HG03097 (cell line): ENCODE results near the gene ING2.

Experiments
- ATAC-seq: cut with Tn5 transposase; IDR thresholded peaks from one replicate; pipeline ENCODE4 v1.9.1; 2021; ENCODE audit not compliant: unreplicated experiment, low FRiP score

Gene ING2

DNA sequence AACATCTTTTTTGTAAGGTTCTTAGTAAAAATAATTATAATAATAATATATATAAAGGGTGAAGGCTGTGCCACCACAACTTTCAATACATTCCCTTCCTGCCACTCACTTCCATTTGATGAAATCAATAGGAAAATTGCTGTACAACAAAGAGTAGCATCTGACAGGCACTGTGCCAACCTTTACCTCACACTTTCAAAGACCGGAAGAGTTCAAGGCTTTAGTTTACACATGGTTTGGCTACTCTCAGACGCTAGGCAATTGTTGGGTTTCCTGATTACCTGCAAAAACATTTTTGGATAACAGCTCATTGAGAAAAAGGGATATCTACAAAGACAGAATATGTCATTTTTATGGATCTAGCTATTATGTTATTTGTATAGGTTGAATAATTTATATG lies 5.5 kb upstream of the ING2 start:
- ATAC-seq: no peak

DNA sequence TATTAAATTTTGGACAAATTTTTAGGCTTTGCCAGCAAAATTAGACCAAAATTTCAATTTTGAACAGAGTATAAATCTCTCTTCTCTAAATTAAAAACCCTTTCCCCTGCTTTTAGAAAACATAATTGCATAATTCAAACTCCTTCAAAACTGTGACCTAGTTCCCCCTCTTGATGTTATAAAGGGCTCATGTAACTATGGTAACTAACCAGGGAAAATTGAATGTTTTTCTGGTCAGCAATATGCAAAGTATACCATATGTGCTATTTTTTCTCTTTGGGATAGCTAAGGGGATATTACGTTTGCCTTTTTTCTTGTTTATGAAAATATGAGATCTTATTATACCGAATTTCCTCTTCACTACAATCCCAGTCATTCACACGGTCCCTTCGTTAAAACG lies 5.1 kb upstream of the ING2 start:
- no peak for ATAC-seq

DNA sequence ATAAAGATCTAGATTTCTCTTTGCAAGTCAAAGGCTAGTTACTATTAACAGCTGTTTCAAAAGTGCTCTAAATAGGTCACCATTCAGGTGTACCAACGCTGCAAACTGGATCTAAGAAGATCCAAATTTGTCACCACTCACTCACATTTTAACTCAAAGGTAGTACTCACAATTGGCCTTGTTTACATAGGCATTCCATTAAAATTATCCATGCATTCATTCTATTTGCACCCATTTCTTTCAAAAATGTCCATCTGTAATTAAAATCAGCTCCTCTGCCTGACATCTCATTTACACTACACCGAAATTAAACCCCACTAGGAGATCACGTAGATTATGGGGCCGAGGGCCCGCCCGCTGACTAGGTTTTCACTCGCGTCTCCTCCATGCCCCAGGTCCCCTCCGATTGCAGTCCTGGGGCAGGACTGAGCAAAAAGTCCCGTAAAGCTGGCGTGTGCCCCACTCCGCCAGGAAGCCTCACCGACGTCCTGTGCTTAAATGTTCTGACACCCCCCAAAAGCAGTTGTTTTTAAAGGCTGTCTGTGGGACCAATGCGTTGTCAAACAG lies 1.3 kb upstream of the ING2 start:
- ATAC-seq: no peak

DNA sequence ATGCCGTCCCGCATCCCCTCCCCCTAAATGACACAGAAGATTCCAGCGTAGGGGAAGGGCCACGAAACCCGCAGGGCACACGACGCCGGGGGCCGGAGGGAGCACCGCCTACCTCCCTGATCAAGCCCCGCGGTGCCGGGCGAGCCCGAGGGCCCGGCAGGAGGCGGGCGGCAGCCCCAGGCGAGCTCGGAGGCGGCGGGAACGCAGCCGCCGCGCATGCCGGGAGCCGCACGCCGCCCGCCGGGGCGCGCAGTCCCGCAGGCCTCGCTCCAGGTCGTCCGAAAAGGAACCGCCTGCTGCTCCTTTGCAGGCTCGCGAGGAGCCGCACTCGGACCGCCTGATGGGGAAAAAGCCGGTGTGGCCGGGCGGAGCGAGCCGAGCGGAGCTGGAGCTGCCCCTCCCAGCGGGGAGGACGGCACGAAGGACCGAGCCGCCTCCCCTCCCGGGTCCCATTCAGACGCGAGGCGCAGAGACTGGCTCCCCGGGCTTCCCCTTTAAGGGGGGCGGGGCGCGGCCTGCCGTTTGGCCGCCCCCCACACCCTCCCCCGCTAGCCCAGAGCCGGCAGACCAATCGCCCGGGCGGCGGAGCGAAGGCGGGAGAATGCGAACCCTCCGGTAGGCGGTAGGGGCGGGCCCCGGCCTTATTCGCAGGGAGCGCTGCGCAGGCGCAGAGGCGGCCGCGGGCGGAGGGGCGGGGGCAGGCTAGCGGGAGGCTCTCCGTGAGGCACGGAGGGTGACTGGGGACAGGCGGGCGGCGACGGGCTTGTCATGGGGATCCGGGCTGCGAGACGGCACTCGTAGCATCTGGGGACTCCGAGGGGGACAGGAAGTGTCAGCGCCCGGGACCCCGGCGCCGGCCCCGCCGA lies 561 bp upstream of the ING2 start:
- peak; percentile 71 for ATAC-seq

DNA sequence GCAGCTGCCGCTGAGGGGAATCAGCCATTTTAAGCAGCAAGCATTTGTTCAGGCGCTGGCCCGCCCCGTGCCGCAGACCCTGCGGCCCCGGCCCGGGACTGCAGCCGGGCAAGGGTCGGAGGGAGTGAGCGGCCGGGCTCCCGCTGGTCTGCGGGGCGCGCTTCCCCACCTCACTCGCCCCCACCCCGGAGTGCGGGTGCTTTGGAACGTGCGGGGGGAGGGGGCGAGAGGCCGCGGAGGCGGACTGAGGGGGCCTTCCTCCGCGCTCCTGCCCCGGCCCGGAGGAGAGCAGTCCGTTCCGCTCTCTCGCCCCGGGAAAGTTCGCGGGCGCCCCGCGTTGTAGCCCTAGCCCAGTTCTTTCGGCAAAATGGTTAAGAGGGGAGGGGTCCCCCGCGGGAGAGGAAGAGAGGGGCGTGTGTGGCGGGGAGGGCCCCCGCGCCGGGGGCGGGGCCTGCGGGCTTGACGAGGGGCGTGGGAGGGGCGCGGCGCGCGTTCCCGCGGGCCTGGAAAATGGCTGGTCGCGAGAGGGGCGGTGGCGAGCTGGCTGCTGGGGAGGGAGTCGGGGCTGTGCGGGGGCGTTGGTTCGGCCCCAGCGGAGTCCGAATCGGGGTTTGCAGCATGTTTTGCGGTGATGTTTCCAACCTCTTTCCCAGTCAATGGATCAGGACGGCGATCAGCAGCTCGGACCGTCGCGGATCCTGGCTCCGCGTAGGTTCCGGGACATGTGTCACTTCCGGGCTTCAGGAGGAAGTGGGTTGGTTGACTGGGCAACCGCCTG lies 942 bp downstream of the ING2 start:
- ATAC-seq: peak; percentile 41

DNA sequence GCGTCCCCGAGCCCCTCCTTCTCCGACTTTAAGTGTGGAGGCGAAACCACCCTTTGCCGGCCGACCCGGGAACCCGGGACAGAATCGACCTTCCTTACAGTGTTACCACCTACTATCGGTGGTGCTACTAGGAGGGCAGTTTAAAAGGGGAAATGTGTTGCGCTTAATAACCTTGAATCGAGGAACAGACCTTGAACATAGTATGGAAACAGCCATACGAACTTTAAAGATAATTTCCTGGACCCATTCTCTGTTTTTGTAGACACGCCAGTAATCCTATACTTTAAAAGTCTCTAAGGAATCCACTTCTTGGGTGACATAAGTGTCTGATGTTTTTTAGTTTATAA lies 1.5 kb downstream of the ING2 start:
- no peak for ATAC-seq

DNA sequence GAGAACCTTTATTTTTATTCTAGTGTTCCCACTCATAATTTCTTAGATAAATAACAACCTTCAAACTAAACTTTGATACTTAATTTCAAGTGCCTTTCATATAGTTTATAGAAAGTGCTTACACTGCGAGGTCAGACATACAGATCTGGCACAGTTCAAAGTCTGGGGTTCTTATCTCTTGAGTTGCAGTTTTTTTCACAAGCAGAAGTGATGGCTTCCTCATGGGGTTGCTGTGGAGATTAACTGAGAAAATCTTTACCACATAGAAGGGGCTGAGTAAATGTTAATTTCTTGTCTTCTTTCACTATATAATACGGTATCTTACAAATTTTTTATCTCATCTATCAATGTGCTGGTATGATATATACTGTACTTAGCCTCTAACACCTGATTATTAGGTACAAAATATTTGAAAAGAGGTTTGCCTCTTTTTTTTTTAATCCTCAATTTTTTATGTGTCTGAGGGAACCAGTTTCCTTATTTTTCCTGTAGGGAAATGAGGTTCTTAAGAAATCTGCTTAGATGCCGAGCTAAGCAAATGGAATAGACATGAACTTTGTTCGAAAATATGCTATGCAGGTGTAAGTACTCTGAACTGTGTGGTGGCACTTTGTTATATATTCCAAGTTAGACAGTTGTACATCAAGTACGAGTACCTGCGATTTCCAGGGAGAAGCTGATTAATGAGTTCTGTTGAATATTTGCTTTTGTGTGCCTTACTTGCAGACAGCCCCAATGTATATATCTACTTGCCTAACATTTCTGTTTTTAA lies 3.3 kb downstream of the ING2 start:
- no peak for ATAC-seq

DNA sequence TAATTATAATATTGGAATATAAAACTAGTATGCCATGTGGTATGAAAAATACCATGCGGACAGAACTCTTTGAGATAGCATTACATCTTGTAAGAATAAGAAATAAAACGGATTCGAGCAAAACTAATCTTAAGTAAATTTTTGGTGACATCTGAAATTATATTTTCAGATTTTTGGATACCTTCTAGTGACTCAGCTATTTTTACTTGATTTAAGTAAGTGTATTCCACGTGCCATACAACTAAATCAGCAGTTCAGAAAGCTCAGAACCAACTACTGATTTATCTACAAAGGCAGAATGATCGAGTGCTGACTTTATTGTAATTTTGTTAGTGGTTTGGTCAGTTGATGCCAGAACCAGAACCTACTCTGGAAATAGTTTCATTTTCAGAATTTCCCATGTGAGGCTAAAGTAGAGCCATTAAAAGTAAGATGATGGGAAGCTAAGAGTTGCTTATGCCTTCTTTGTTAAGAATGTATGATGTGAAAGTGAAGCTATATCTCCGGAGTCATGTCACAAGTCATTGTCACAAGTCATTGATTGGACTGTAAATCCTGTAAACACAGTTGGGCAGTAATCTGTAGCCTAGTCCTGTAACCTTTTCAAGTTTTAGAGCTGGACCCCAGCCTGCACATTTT lies 4.0 kb downstream of the ING2 start:
- no peak for ATAC-seq

DNA sequence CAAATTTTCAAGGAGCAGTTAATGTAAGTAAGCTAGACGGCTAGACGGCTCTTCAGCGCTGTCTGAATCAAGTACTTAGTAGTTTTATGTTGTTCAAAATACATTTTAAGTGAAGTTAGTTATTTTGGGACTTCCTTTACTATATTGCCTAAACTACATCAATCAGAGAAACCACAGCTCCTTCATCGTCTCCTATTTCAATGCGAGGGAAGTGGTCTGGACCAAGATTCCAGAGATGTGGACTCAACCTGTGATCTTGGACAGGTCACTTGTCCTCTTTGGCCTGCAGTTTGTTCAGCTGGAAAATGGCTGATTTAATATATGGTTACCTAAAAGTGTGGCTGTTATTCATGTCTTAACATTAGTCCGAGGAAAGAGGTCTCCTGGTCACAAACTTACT lies 10.6 kb downstream of the ING2 start:
- ATAC-seq: no peak

DNA sequence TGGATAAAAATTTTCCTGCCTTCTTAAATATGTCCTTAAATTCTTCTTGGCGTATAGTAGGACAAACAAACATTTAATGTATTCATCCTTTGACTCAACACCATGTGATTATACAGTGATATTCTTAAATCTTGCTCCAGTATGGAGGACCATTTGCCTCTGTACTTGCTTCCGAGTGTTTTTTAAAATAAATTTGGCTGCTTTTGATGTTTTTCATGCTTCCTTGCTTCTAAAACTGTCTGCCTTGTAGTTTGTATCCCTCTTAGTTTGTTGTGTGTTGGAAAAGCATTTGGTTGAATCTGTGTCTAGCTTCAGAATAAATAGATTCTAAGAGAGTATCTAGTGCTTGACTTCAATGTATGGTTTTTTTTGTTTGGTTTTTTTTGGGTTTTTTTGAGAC lies 12.3 kb downstream of the ING2 start:
- no peak for ATAC-seq

DNA sequence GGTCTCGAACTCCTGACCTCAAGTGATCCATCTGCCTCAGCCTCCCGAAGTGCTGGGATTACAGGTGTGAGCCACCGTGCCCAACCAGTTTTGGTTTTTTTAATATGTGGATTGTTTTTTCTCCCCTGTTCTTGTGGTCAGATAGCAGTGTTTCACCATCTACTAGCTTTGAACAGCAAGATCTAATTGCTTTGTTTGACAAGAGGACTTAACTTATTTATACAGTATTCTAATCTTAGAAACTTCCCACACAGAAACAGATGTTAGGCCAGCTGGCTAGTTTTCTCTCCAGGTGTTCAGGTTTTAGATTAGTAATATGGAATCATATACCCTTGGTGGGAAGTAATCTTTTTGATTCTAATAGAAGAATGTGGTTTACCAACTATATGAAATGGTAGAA lies 12.9 kb downstream of the ING2 start:
- no peak for ATAC-seq

DNA sequence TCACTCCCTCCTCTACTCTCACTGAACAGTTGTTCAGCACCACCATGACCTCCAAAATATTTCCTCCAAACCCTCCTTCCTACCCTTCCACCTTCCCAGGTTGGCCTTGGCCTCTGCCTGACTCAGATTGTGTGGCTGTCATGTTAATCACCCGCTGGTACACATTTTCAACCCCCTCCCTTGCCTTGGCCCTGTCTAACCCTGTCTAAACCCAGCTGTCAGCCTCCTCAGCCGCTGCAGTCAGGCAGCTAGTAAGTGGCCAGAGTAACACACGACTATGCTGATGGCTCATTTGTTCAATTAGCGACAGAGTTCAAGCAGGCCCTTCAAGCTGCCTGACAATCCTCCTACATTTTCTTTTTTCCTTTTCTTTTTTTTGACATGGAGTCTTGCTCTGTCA lies 18.0 kb downstream of the ING2 start:
- no peak for ATAC-seq

DNA sequence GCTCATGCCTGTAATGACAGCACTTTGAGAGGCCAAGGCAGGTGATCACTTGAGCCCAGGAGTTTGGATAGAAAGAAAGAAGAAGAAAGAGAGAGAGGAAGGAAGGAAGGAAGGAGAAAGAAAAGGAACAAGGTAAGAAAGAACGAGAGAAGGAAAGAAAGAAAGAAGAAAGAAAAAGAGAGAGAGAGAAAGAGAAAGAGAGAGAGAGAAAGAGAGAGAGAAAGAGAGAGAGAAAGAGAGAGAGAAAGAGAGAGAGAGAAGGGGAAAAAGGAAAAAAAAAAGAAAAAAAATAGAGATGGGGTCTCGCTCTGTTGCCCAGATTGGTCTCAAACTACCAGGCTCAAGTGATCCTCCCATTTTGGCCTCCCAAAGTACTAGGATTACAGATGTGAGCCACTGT lies 22.5 kb downstream of the ING2 start:
- ATAC-seq: no peak

DNA sequence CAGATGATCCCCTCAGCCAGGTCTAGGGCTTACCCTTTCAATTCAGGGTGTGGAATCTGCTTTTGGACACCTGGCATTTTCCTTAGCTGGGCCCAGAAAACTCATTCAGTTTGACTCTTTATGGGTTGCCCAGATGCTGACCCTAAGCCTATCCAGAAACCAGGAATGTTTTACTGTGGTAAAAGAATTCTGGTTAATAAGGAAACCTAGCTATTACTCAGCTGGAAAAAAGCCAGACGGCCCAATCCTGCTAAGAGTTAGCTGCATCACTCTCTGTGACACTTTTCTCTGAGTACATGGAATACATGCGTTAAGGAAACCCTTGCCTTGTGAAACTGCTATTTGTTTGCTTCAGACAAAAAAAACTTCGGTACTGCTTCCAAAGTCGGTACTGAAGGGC lies 28.0 kb downstream of the ING2 start:
- no peak for ATAC-seq

DNA sequence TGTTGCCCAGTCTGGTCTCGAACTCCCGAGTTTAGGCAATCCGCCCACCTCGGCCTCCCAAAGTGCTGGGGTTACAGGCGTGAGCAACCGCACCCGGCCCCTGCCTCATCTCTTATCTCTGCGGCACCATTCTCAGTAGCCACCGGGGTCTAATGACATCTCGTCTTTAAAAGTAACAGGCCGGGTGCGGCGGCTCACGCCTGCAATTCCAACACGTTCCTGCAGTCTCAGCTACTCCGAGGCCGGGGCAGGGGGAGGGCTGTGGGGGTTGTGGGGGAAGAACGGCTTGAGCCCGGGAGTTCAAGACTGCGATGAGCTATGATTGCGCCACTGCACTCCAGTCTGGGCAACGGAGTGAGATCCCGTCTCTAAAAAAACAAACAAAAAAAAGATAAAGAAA lies 28.8 kb downstream of the ING2 start:
- ATAC-seq: no peak

DNA sequence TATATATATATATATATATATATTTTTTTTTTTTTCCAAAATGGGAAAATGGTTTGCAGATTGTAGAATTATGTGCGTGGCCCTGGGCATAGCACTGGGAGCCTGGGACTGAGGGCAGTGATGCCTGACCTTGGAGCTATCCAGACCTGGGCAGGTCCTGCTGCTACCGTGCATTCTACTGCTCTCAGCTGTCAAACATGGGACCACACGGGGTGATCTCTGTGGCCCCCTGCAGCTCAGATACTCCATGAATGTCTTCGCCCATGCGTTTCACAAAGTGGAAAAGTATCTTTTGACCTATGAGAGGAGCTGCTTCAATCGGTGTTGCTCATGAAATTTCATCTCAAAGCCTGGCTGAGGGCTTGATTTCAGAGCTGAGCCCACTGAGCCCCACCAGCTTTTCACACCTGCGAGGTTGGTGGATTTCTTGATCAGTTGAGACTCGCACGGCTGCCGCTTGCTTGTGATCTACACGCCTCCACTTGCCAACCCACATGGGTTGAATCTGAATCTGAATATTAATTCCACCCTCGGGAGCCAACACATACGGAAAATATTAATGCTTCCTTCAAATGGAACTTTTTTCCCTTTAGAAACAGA lies 35.7 kb downstream of the ING2 start:
- ATAC-seq: no peak

DNA sequence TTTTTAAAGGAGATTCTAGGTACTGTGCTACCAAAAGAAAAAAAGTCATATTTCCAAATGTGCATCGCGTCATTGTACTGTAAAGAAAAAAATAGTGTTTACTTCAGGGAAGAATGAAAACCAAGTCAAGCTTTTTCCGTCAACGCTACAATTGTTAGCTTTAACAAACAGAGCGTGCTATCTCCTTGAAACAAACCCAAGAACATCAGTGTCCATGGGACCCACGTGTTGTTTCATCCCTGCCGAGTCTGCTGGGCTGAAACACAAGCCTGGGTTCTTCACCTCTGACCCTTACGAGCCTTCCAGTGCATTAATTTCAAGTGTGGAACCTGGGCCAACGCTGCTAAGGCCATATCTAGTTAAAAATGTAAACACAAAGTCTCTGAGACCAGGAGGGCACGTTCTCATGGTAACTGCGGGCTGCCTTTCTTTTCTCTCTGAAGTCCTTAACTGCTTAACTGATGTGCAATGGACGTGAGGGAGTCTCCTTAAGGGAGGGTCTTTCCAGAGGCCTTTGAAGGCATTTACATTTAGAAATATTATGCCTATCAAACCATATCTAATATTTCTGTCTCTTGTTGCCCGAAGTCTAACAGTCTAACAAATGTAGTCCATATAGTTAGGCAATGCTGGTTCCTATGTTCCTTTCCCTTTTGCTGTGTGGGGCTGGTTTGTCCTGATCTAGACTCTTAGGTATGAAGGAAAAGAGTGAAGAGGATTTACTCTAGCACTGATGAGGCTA lies 36.3 kb downstream of the ING2 start:
- no peak for ATAC-seq

DNA sequence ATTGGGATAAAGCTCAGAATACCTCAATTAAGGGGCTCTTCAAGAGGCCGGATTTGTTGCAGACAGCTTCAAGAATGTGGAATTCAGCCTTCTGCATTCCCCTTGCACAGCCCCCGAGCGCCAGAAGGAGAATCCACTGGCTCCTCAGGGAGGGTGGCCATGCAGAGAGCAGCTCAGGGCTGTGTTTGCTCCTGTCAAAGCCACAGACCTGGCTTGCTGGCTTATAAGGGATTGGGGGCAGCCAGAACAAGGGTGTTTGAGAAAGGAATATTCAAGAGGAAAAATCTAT lies 36.8 kb downstream of the ING2 start:
- no peak for ATAC-seq

DNA sequence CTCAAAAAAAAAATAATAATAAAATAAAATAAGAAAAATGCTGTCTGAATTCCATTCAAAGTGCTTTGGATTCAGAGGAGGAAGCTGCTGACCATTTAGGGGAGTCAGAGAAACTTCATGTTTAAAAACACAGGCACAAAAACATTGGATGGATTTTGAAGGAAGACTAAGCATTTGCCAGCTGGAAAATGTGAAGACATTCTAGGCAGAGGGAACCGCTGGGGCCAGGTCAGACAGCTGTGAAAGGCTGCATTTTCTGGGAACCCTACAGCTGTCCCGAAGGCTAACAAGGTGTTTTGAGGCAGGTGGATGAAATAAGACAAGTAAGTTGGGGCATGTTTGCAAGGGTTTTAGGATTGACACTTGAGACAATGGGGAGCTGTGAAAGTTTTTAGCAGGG lies 38.6 kb downstream of the ING2 start:
- no peak for ATAC-seq

DNA sequence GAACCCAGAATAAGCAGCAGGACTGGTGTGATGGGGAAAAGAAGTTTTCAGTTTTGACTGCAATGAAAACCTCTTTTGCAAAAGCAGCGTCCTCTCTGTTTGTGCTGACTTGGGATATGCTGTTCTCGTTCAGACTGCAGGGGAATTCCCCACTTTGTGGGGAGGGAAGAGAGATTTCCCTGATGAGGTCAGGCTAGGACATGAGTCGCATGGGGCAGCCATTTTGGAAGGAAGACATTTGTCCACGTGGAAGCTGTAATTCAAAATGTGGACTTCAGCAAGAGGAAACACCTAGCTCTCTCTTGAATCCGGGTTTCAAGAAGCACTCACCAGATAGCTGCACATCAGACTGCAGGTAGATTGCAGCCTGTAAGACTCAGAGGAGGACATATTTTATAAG lies 39.3 kb downstream of the ING2 start:
- ATAC-seq: no peak
